ENCODE data around the gene ADAMTSL2. TPM values are rescaled to one million over a fixed set of nuclear protein-coding genes. Genes with fewer than 3 reads are reported as not detected.

Gene ADAMTSL2
- total RNA-seq, 4 donors from 2014 or later: 0.64 to 2.4 (median 1.5) TPM

- intact Hi-C loops (cut with DNase I; ENCODE audit: low total_unique reads): no loop called here
- in situ Hi-C loops (cut with MboI; ENCODE audit: low pct_ligation_motif_present in 1 of 4, low pct_unique_long_range_greater_than_20kb in 1 of 4, low sequenced_read_pairs in 3 of 4): loop anchor here in 1 of 4 donors (25.0 kb wide), 1 partner anchor 304 kb away; no protein-coding TSS in a partner anchor
- no peak for TF ChIP-seq POLR2AphosphoS5 (IDR thresholded peaks at IDR 0.05)
- TF ChIP-seq CTCF (IDR thresholded peaks at IDR 0.05): no peak
- TF ChIP-seq EP300 (IDR thresholded peaks at IDR 0.05; ENCODE audit: low read depth): no peak
- no peak for TF ChIP-seq POLR2A (IDR thresholded peaks at IDR 0.05)
- 0 to 56% methylated on average over 1 to 8 of the region's 12 CpGs for WGBS, 2 donors (ENCODE audit: low coverage in 1 of 2)
- Histone ChIP-seq H3K4me3 (no peak overlapping the region), H3K9me3 (no peaks in the 10 kb centered on the region), H3K36me3 (no peaks in the 10 kb centered on the region), H3K4me1 (peaks cover 0 to 2% (median under 1%) of the 10 kb centered on the region in 4 donors), H3K27ac (peak overlapping the region in 1 of 4 donors; percentile 33), H3K27me3 (peaks cover 12% of the 10 kb centered on the region)
- no peak for DNase-seq
Measured at GRCh38 chr9:133490865-133491655, 43.4 kb upstream of the ADAMTSL2 start.

GRCh38 chr9:133491656-133491925 lies 42.9 kb upstream of the ADAMTSL2 start:
- H3K27me3 ChIP-seq: peaks cover 13% of the 10 kb centered on the region
- peak overlapping the region in 2 of 4 donors; percentile 5 to 33 for H3K27ac ChIP-seq
- 94% methylated on average over 8 of the region's 8 CpGs; no CpG with 5 or more reads in 1 of the 2 donors for WGBS, 2 donors (ENCODE audit: low coverage in 1 of 2)
- H3K4me1 ChIP-seq: no peaks in the 10 kb centered on the region
- DNase-seq: no peak
- no peak overlapping the region for H3K4me3 ChIP-seq
- no peaks in the 10 kb centered on the region for H3K9me3 ChIP-seq
- intact Hi-C loops (cut with DNase I; ENCODE audit: low total_unique reads) (no loop called here), in situ Hi-C loops (cut with MboI; ENCODE audit: low pct_ligation_motif_present in 1 of 4, low pct_unique_long_range_greater_than_20kb in 1 of 4, low sequenced_read_pairs in 3 of 4) (loop anchor here in 1 of 4 donors (25.0 kb wide), 1 partner anchor 304 kb away; no protein-coding TSS in a partner anchor)
- TF ChIP-seq EP300 (IDR thresholded peaks at IDR 0.05; ENCODE audit: low read depth) (no peak), POLR2A (IDR thresholded peaks at IDR 0.05) (no peak), CTCF (IDR thresholded peaks at IDR 0.05) (no peak), POLR2AphosphoS5 (IDR thresholded peaks at IDR 0.05) (no peak)
- H3K36me3 ChIP-seq: no peaks in the 10 kb centered on the region

- 76% methylated on average over 33 of the region's 33 CpGs; no CpG with 5 or more reads in 1 of the 2 donors for WGBS, 2 donors (ENCODE audit: low coverage in 1 of 2)
- H3K9me3 ChIP-seq: no peaks in the 10 kb centered on the region
- no peaks in the 10 kb centered on the region for H3K36me3 ChIP-seq
- intact Hi-C loops (cut with DNase I; ENCODE audit: low total_unique reads): no loop called here
- peak overlapping the region; percentile 32 to 53 (median 36) for H3K27ac ChIP-seq
- TF ChIP-seq EP300 (IDR thresholded peaks at IDR 0.05; ENCODE audit: low read depth) (no peak), POLR2A (IDR thresholded peaks at IDR 0.05) (no peak), POLR2AphosphoS5 (IDR thresholded peaks at IDR 0.05) (no peak), CTCF (IDR thresholded peaks at IDR 0.05) (no peak)
- in situ Hi-C loops (cut with MboI; ENCODE audit: low pct_ligation_motif_present in 1 of 4, low pct_unique_long_range_greater_than_20kb in 1 of 4, low sequenced_read_pairs in 3 of 4): loop anchor here in 1 of 4 donors (25.0 kb wide), 1 partner anchor 305 kb away; no protein-coding TSS in a partner anchor
- no peak overlapping the region for H3K4me3 ChIP-seq
- H3K4me1 ChIP-seq: no peaks in the 10 kb centered on the region
- peaks cover 20% of the 10 kb centered on the region for H3K27me3 ChIP-seq
- no peak for DNase-seq
Measured at GRCh38 chr9:133492061-133493021, 42.2 kb upstream of the ADAMTSL2 start.

- intact Hi-C loops (cut with DNase I; ENCODE audit: low total_unique reads): no loop called here
- no peak for DNase-seq
- H3K27ac ChIP-seq: peak overlapping the region in 1 of 4 donors; percentile 33
Measured at GRCh38 chr9:133493428-133493827, 41.1 kb upstream of the ADAMTSL2 start.

More at GRCh38 chr9:133493428-133493827, 41.1 kb upstream of the ADAMTSL2 start:
- no peaks in the 10 kb centered on the region for H3K9me3 ChIP-seq
- H3K4me1 ChIP-seq: no peaks in the 10 kb centered on the region
- H3K36me3 ChIP-seq: no peaks in the 10 kb centered on the region
- no peak overlapping the region for H3K4me3 ChIP-seq
- TF ChIP-seq POLR2A (IDR thresholded peaks at IDR 0.05) (no peak), EP300 (IDR thresholded peaks at IDR 0.05; ENCODE audit: low read depth) (no peak), CTCF (IDR thresholded peaks at IDR 0.05) (no peak), POLR2AphosphoS5 (IDR thresholded peaks at IDR 0.05) (no peak)
- 86% methylated on average over 10 of the region's 11 CpGs; no CpG with 5 or more reads in 1 of the 2 donors for WGBS, 2 donors (ENCODE audit: low coverage in 1 of 2)
- H3K27me3 ChIP-seq: peaks cover 13% of the 10 kb centered on the region
- in situ Hi-C loops (cut with MboI; ENCODE audit: low pct_ligation_motif_present in 1 of 4, low pct_unique_long_range_greater_than_20kb in 1 of 4, low sequenced_read_pairs in 3 of 4): loop anchor here in 1 of 4 donors (25.0 kb wide), 1 partner anchor 306 kb away; no protein-coding TSS in a partner anchor
